Measurements from ENCODE around the gene DCDC1. TPM values are rescaled to one million over a fixed set of nuclear protein-coding genes. Genes with fewer than 3 reads are reported as not detected.

The DCDC1 gene
- total RNA-seq, 1 experiment from 2014 or later = not detected

GRCh38 chr11:30895046-30895445 is 474.5 kb downstream of the DCDC1 start:
- H3K27me3 ChIP-seq (ENCODE audit: control insufficient read depth, insufficient read depth, low read length) = no peaks in the 10 kb centered on the region
- ATAC-seq (no peak), DNase-seq (ENCODE audit: low read depth, low spot score) (no peak)
- H3K9me3 ChIP-seq (ENCODE audit: control insufficient read depth, insufficient read depth, low read depth, low read length) = no peaks in the 10 kb centered on the region
- TF ChIP-seq SIN3A (IDR thresholded peaks at IDR 0.05; ENCODE audit: borderline replicate concordance, insufficient read depth, low read depth, low read length) = no peak
- no peak for TF ChIP-seq CTCF (IDR thresholded peaks at IDR 0.05)
- TF ChIP-seq POLR2AphosphoS5 (IDR thresholded peaks at IDR 0.05; ENCODE audit: low read depth, low read length) = no peak
- no peak for TF ChIP-seq TCF7L2 (IDR thresholded peaks at IDR 0.05; ENCODE audit: low read depth, low read length)
- TF ChIP-seq REST (IDR thresholded peaks at IDR 0.05; ENCODE audit: insufficient read depth in 1 of 2, low read depth in 2 of 2, low read length in 1 of 2) = no peak
- H3K36me3 ChIP-seq (ENCODE audit: control insufficient read depth, insufficient read depth, low read length) = no peaks in the 10 kb centered on the region
- no TSS peak for BruUV-seq (replicated peaks)
- H3K4me1 ChIP-seq (ENCODE audit: control insufficient read depth, insufficient read depth, low read length) = no peaks in the 10 kb centered on the region
- ChIA-PET CTCF (no interaction called here), POLR2A (no interaction called here)
- intact Hi-C loops (cut with micrococcal nuclease; ENCODE audit: unreplicated experiment) (no loop called here), in situ Hi-C loops (cut with HindIII; ENCODE audit: low pct_unique_long_range_greater_than_20kb, low sequenced_read_pairs) (no loop called here)
- H3K4me3 ChIP-seq (ENCODE audit: low read depth in 2 of 2, low read length in 2 of 2) = no peak overlapping the region
- H3K27ac ChIP-seq (ENCODE audit: low read length) = no peak overlapping the region

GRCh38 chr11:30893318-30893717 is 476.2 kb downstream of the DCDC1 start:
- Histone ChIP-seq H3K27me3 (ENCODE audit: control insufficient read depth, insufficient read depth, low read length) (no peaks in the 10 kb centered on the region), H3K27ac (ENCODE audit: low read length) (no peak overlapping the region), H3K36me3 (ENCODE audit: control insufficient read depth, insufficient read depth, low read length) (no peaks in the 10 kb centered on the region), H3K4me3 (ENCODE audit: low read depth in 2 of 2, low read length in 2 of 2) (no peak overlapping the region), H3K4me1 (ENCODE audit: control insufficient read depth, insufficient read depth, low read length) (no peaks in the 10 kb centered on the region), H3K9me3 (ENCODE audit: control insufficient read depth, insufficient read depth, low read depth, low read length) (no peaks in the 10 kb centered on the region)
- ATAC-seq (no peak), DNase-seq (ENCODE audit: low read depth, low spot score) (no peak)
- ChIA-PET CTCF (no interaction called here), POLR2A (no interaction called here)
- TF ChIP-seq REST (IDR thresholded peaks at IDR 0.05; ENCODE audit: insufficient read depth in 1 of 2, low read depth in 2 of 2, low read length in 1 of 2) = no peak
- TF ChIP-seq CTCF (IDR thresholded peaks at IDR 0.05) = no peak
- TF ChIP-seq SIN3A (IDR thresholded peaks at IDR 0.05; ENCODE audit: borderline replicate concordance, insufficient read depth, low read depth, low read length) = no peak
- TF ChIP-seq TCF7L2 (IDR thresholded peaks at IDR 0.05; ENCODE audit: low read depth, low read length) = no peak
- TF ChIP-seq POLR2AphosphoS5 (IDR thresholded peaks at IDR 0.05; ENCODE audit: low read depth, low read length) = no peak
- BruUV-seq (replicated peaks) = no TSS peak
- in situ Hi-C loops (cut with HindIII; ENCODE audit: low pct_unique_long_range_greater_than_20kb, low sequenced_read_pairs) (no loop called here), intact Hi-C loops (cut with micrococcal nuclease; ENCODE audit: unreplicated experiment) (no loop called here)

Measured in Panc1 (cell line).